GM06990 (cell line): ENCODE data around the gene RSU1.
A peak's percentile ranks its signal among the peaks of the same experiment; 100 is the strongest.

Experiments
- DNase-seq: peaks from one replicate; pipeline ENCODE4 v3.0.0-alpha.2; 2011; ENCODE audit not compliant: insufficient read length; ENCODE audit errors: extremely low read depth
- H3K27me3 ChIP-seq: replicated peaks from 2 replicates; pipeline ENCODE4 v1.6.0; 2011; ENCODE audit warnings: low read length; ENCODE audit not compliant: control insufficient read depth, insufficient read depth
- H3K36me3 ChIP-seq: 2 replicates; pipeline ENCODE4 v1.5.1; 2011; ENCODE audit warnings: low read length; ENCODE audit not compliant: control insufficient read depth, insufficient read depth
- H3K4me3 ChIP-seq: replicated peaks from 2 replicates; pipeline ENCODE4 v1.5.1; 2011; ENCODE audit warnings: low read depth, mild to moderate bottlenecking, control low read depth, low read length
- TF ChIP-seq, protein P1 (sequence below): IDR thresholded peaks from 2 replicates; pipeline ENCODE4 v1.5.1; 2011; ENCODE audit warnings: low read length, control low read depth, mild to moderate bottlenecking, inconsistent platforms; ENCODE audit not compliant: insufficient read depth, poor library complexity, severe bottlenecking

The RSU1 gene

DNA sequence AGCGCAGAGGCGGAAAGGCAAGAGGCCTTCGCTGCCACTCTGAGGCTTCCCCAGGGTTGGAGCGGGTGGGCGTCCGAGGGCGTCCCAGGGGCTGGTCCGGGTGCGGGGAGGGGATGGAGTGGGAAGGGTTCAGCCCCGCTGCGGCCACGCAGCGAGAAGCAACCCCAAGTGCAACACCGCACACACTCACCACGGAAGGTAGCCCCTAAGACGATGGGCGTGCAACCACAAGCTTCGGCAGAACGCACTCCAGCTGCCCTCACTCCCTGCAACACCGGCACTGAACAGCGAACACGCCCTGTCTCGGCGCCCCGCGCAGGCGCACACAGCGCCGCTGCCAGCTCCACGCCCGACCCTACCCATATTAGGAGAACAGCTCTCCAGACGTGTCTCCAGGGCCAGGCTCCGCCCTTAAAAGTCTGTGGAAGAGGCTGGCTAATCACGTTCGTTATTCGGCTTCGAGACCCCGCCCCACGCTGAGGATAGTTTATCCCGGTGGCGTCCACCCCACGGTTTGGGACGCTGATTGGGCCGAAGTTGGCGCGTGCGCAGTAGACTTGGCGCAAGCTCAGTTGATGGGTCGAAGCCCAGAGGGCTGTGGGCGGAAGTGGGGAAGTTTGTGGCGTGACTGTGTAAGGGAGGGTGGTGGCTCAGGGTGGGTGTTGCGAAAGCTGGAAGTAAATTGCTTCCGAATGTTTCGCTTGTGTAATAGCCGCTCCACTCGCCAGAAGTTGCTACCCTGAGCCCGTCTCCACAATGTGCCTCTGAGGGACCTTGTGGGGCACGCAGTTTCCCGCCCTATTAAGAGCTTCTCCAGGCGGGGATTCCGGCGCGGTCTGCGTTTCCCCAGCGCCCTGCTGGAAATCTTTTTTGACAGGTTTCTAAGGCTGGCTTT, at the start of gene RSU1:
TSS of gene RSU1 (minus strand) at position 300 of the 895 bp plus-strand sequence. CDS start 343 bp downstream, outside the sequence.
- TF ChIP-seq, protein P1, sequence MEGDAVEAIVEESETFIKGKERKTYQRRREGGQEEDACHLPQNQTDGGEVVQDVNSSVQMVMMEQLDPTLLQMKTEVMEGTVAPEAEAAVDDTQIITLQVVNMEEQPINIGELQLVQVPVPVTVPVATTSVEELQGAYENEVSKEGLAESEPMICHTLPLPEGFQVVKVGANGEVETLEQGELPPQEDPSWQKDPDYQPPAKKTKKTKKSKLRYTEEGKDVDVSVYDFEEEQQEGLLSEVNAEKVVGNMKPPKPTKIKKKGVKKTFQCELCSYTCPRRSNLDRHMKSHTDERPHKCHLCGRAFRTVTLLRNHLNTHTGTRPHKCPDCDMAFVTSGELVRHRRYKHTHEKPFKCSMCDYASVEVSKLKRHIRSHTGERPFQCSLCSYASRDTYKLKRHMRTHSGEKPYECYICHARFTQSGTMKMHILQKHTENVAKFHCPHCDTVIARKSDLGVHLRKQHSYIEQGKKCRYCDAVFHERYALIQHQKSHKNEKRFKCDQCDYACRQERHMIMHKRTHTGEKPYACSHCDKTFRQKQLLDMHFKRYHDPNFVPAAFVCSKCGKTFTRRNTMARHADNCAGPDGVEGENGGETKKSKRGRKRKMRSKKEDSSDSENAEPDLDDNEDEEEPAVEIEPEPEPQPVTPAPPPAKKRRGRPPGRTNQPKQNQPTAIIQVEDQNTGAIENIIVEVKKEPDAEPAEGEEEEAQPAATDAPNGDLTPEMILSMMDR: no peak
- DNase-seq: peak; percentile 100
- H3K27me3 ChIP-seq: no peaks in the 10 kb centered on the region
- H3K36me3 ChIP-seq: peaks cover 1% of the 10 kb centered on the region; the same call in 1 of the 2 replicates
- H3K4me3 ChIP-seq: peak within 1 kb of the TSS; percentile 81

DNA sequence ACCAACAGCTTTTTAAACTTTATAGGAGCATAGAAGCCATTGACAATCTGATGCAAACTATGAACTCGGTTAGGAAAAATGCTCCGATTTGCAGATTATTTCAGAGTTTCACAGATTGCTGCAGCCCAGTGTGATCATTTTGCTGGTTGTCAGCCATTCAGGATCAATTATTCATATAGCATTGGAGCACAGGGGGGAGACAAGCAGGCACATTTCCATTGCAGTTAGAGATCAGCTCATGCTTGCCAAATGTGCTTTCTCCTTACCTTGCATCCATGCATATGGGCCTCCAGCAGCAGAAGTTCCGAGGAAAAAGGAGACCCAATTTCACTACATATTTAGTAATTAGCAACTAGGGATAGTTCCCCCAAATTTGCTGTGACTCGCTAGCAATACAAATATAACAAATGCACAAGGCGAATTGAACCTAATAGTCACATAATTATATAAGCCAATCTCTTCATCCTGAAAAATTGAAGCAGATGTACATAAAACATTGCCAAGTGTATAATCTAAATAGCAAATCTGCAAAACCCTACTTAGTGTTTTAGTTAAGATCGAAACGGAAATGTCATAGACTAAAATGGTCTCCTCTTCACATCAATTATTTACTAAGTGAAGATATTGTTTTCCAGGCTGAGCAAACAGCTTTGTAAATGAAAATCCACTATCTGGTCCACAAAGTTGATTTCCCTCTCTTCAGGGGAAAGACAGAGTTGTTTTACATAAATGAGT, 49.5 kb upstream of the RSU1 start:
- no peak overlapping the region for H3K4me3 ChIP-seq
- no peaks in the 10 kb centered on the region for H3K36me3 ChIP-seq
- H3K27me3 ChIP-seq: no peaks in the 10 kb centered on the region
- TF ChIP-seq, protein P1: no peak
- no peak for DNase-seq

DNA sequence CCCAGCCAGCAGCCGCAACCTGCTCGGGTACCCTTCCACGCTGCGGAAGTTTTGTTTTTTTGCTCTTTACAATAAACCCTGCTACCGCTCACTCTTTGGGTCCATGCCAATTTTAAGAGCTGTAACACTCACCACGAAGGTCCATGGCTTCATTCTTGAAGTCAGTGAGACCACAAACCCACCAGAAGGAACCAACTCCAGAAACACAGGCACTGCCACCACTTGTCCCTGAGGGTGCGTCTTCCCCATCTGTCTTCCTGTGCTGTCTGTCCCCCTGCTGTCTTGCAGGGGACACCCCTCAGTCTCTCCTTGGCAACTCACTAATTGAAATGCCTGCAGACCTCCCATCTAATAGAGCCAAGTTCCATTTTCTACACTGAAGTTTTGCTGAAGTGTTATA, 48.5 kb upstream of the RSU1 start:
- TF ChIP-seq, protein P1: no peak
- H3K4me3 ChIP-seq: no peak overlapping the region
- H3K27me3 ChIP-seq: no peaks in the 10 kb centered on the region
- DNase-seq: no peak
- no peaks in the 10 kb centered on the region for H3K36me3 ChIP-seq

DNA sequence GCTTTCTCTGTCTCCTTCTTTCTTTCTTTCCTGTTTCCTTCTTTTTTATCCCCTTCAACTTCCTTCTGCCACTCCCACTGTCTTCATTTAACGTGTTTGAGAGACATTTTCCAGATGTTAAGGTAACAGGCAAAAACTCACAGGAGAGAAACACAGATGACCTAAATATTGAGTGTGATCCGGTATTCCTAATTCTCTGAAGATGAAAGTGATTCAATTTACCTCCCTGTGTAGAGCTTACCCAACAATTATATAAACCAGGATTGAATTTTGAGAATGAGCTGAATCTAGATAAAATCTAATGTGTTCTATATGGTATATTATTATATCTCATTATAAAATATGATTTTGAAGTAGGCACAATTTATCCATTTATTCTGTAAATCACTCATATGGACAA, 46.5 kb upstream of the RSU1 start:
- H3K27me3 ChIP-seq: no peaks in the 10 kb centered on the region
- H3K36me3 ChIP-seq: no peaks in the 10 kb centered on the region
- no peak for DNase-seq
- TF ChIP-seq, protein P1: no peak
- no peak overlapping the region for H3K4me3 ChIP-seq

DNA sequence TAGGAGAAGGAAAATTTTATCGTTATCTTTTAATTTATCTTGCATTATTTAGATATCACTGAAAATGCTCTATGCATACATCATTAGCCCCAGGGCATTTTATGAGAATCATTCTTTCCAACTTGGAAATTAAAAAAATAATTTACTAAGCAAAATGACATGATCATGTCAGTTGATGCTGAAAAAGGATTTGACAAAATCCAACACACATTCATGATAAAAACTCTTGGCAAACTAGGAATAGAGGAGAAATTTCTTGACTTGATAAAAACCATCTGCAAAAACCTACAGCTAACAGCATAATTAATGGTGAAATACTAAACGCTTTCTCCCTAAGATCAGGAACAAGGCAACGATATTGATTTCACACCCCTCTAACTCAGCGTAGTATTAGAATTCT, 40.2 kb upstream of the RSU1 start:
- no peak for DNase-seq
- TF ChIP-seq, protein P1: no peak
- H3K36me3 ChIP-seq: no peaks in the 10 kb centered on the region
- H3K4me3 ChIP-seq: no peak overlapping the region
- H3K27me3 ChIP-seq: no peaks in the 10 kb centered on the region; the same call in 1 of the 2 replicates
